ENCODE data around the gene PYGO1.
"Not testable (repeated sequence)": the region's sequence is repeated elsewhere in the genome, so short reads cannot be mapped to it uniquely, and the experiment has no call there.

The PYGO1 gene

GRCh38 chr15:55505407-55505806 is 82.7 kb downstream of the PYGO1 start:
- DNase-seq, result not testable (repeated sequence)

- DNase-seq, result no peak
These were observed 89.0 kb downstream of the PYGO1 start for GRCh38 chr15:55499151-55499550.

GRCh38 chr15:55498109-55498938 is 89.8 kb downstream of the PYGO1 start:
- DNase-seq, result peak; percentile 84

- DNase-seq, result no peak
These were observed 91.4 kb downstream of the PYGO1 start for GRCh38 chr15:55496716-55497115.

- DNase-seq, result peak; percentile 58
These were observed 93.2 kb downstream of the PYGO1 start for GRCh38 chr15:55494931-55495330.

GRCh38 chr15:55488952-55489600 is 99.1 kb downstream of the PYGO1 start:
- not testable (repeated sequence) for DNase-seq
